HepG2 (cell line): ENCODE measurements around the gene SLC7A10. TPM values are rescaled to one million over a fixed set of nuclear protein-coding genes. Genes with fewer than 3 reads are reported as not detected.
A peak's percentile ranks its signal among the peaks of the same experiment; 100 is the strongest.

Experiments
- ATF7 ChIP-seq, 2 experiments: fragments of 450-650 bp in 1 of 2; sonication (generic) in 1 of 2; formaldehyde crosslinking in 1 of 2; IDR thresholded peaks; 2 replicates each; pipeline versions ENCODE4 v1.4.0 to v1.6.1; 2016 to 2020; ENCODE audit warnings: antibody characterized with exemption in 1 of 2, mild to moderate bottlenecking in 1 of 2, missing genetic modification reagents in 1 of 2
- ATM ChIP-seq: fragments of 450-650 bp; IDR thresholded peaks from 2 replicates; pipeline ENCODE4 v1.7.1; 2017; ENCODE audit warnings: mild to moderate bottlenecking, borderline replicate concordance
- KAT8 ChIP-seq: IDR thresholded peaks from 2 replicates; pipeline ENCODE4 v1.6.1; 2016; ENCODE audit warnings: missing genetic modification reagents, missing compliant biosample characterization
- MTF1 ChIP-seq: sonication (generic); formaldehyde crosslinking; IDR thresholded peaks from 2 replicates; pipeline ENCODE4 v1.5.0; 2020; ENCODE audit warnings: missing genetic modification reagents
- RAD51 ChIP-seq: fragments of 450-650 bp; IDR thresholded peaks from 2 replicates; pipeline ENCODE4 v1.6.1; 2016; ENCODE audit warnings: borderline replicate concordance
- RFX3 ChIP-seq: IDR thresholded peaks from 2 replicates; pipeline ENCODE4 v1.6.1; 2016; ENCODE audit warnings: missing biosample characterization, missing genetic modification reagents
- SP1 ChIP-seq, 2 experiments: fragments of 450-650 bp in 1 of 2; sonication (generic) in 1 of 2; formaldehyde crosslinking in 1 of 2; IDR thresholded peaks; 2 replicates each; pipeline versions ENCODE4 v1.4.0 to v1.6.1; 2016 to 2020; ENCODE audit warnings: missing genetic modification reagents in 1 of 2
- ZBTB8A ChIP-seq: sonication (generic); formaldehyde crosslinking; IDR thresholded peaks from 2 replicates; pipeline ENCODE4 v1.4.0; 2020; ENCODE audit warnings: mild to moderate bottlenecking, low read depth, missing genetic modification reagents, borderline replicate concordance
- ZNF12 ChIP-seq: sonication (generic); formaldehyde crosslinking; IDR thresholded peaks from 2 replicates; pipeline ENCODE4 v1.5.0; 2020; ENCODE audit warnings: missing genetic modification reagents
- ZSCAN9 ChIP-seq: IDR thresholded peaks from 2 replicates; pipeline ENCODE4 v1.6.1; 2016; ENCODE audit warnings: borderline replicate concordance
- polyA plus RNA-seq, 8 experiments: library from polyadenylated mRNA; depleted of rRNA in 3 of 8; stranded (reverse) in 7 of 8; unstranded in 1 of 8; fragments of >200 nt; fragmentation: Illumina TruSeq in 4 of 8; extraction: Trizol in 4 of 8; gene quantifications; 2 replicates each; pipeline versions ENCODE4 v1.2.1 to v1.2.3, GENCODE V29; 2011 to 2016; ENCODE audit warnings: low read depth in 4 of 8, missing spikeins in 1 of 8, mixed read lengths in 1 of 8; ENCODE audit not compliant: insufficient read depth in 1 of 8
- total RNA-seq, 5 experiments: library from RNA; depleted of rRNA; stranded (reverse); fragments of >200 nt; fragmentation: Illumina TruSeq; extraction: Trizol; gene quantifications; 2 replicates each; pipeline ENCODE4 v1.2.3, GENCODE V29; 2016; ENCODE audit warnings: low read depth in 1 of 5
- TF ChIP-seq, protein P1 (sequence below): sonication (generic); formaldehyde crosslinking; IDR thresholded peaks from 2 replicates; pipeline ENCODE4 v1.8.0; 2022; ENCODE audit warnings: missing genetic modification reagents, mild to moderate bottlenecking, moderate library complexity, borderline replicate concordance
- TF ChIP-seq, protein P2 (sequence below): sonication (generic); formaldehyde crosslinking; IDR thresholded peaks from 2 replicates; pipeline ENCODE4 v1.9.0; 2021; ENCODE audit warnings: mild to moderate bottlenecking, missing genetic modification reagents
- TF ChIP-seq, protein P3 (sequence below): sonication (generic); formaldehyde crosslinking; IDR thresholded peaks from 2 replicates; pipeline ENCODE4 v1.5.0; 2020; ENCODE audit warnings: mild to moderate bottlenecking, missing genetic modification reagents
- TF ChIP-seq, protein P4 (sequence below): sonication (generic); formaldehyde crosslinking; IDR thresholded peaks from 2 replicates; pipeline ENCODE4 v1.4.0; 2020; ENCODE audit warnings: missing genetic modification reagents
- TF ChIP-seq, protein P5 (sequence below): sonication (generic); formaldehyde crosslinking; IDR thresholded peaks from 2 replicates; pipeline ENCODE4 v1.5.1; 2020; ENCODE audit warnings: missing genetic modification reagents, mild to moderate bottlenecking, borderline replicate concordance

Gene SLC7A10
- total and polyA plus RNA-seq, 2 of the 13 experiments (the other 11 are each of a cell fraction or from before 2014, with no cell fraction given), result 1.1 to 2.2 TPM

DNA sequence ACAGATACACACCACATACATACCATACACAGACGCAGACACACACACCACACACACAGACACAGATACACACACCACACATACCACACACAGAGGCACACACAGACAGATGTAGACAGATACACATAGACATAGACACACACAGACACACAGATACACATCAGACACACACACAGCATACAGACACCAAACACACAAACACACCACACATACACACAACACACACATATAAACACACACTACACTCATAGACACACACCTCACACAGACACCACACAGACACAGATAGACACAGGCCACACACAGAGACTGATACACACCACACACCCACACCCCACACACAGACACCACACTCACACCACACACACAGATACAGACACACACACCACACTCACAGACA, 24.9 kb upstream of the SLC7A10 start (continued):
- TF ChIP-seq, protein P1, sequence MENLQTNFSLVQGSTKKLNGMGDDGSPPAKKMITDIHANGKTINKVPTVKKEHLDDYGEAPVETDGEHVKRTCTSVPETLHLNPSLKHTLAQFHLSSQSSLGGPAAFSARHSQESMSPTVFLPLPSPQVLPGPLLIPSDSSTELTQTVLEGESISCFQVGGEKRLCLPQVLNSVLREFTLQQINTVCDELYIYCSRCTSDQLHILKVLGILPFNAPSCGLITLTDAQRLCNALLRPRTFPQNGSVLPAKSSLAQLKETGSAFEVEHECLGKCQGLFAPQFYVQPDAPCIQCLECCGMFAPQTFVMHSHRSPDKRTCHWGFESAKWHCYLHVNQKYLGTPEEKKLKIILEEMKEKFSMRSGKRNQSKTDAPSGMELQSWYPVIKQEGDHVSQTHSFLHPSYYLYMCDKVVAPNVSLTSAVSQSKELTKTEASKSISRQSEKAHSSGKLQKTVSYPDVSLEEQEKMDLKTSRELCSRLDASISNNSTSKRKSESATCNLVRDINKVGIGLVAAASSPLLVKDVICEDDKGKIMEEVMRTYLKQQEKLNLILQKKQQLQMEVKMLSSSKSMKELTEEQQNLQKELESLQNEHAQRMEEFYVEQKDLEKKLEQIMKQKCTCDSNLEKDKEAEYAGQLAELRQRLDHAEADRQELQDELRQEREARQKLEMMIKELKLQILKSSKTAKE (CRISPR knock-in tag), result no peak
- TF ChIP-seq RAD51 (0 out of 2 replicates have a peak, but pooled peaks have one; percentile 23), ZBTB8A (CRISPR knock-in tag) (no peak), ATM (peak; percentile 55; the same call in 1 of the 2 replicates), MTF1 (no peak), KAT8 (CRISPR knock-in tag) (no peak), ZSCAN9 (CRISPR knock-in tag) (no peak), ATF7 (IDR thresholded peaks at IDR 0.05) (peak; percentile 13; the same call in 1 of the 2 replicates), ATF7 (CRISPR knock-in tag; IDR thresholded peaks at IDR 0.05) (no peak), ZNF12 (CRISPR knock-in tag) (no peak), SP1 (IDR thresholded peaks at IDR 0.05) (no peak), SP1 (CRISPR knock-in tag; IDR thresholded peaks at IDR 0.05) (no peak), RFX3 (CRISPR knock-in tag) (no peak)
- TF ChIP-seq, protein P2, sequence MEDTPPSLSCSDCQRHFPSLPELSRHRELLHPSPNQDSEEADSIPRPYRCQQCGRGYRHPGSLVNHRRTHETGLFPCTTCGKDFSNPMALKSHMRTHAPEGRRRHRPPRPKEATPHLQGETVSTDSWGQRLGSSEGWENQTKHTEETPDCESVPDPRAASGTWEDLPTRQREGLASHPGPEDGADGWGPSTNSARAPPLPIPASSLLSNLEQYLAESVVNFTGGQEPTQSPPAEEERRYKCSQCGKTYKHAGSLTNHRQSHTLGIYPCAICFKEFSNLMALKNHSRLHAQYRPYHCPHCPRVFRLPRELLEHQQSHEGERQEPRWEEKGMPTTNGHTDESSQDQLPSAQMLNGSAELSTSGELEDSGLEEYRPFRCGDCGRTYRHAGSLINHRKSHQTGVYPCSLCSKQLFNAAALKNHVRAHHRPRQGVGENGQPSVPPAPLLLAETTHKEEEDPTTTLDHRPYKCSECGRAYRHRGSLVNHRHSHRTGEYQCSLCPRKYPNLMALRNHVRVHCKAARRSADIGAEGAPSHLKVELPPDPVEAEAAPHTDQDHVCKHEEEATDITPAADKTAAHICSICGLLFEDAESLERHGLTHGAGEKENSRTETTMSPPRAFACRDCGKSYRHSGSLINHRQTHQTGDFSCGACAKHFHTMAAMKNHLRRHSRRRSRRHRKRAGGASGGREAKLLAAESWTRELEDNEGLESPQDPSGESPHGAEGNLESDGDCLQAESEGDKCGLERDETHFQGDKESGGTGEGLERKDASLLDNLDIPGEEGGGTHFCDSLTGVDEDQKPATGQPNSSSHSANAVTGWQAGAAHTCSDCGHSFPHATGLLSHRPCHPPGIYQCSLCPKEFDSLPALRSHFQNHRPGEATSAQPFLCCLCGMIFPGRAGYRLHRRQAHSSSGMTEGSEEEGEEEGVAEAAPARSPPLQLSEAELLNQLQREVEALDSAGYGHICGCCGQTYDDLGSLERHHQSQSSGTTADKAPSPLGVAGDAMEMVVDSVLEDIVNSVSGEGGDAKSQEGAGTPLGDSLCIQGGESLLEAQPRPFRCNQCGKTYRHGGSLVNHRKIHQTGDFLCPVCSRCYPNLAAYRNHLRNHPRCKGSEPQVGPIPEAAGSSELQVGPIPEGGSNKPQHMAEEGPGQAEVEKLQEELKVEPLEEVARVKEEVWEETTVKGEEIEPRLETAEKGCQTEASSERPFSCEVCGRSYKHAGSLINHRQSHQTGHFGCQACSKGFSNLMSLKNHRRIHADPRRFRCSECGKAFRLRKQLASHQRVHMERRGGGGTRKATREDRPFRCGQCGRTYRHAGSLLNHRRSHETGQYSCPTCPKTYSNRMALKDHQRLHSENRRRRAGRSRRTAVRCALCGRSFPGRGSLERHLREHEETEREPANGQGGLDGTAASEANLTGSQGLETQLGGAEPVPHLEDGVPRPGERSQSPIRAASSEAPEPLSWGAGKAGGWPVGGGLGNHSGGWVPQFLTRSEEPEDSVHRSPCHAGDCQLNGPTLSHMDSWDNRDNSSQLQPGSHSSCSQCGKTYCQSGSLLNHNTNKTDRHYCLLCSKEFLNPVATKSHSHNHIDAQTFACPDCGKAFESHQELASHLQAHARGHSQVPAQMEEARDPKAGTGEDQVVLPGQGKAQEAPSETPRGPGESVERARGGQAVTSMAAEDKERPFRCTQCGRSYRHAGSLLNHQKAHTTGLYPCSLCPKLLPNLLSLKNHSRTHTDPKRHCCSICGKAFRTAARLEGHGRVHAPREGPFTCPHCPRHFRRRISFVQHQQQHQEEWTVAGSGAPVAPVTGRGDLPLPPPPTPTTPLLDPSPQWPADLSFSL (CRISPR knock-in tag), result peak; percentile 78
- TF ChIP-seq, protein P3, sequence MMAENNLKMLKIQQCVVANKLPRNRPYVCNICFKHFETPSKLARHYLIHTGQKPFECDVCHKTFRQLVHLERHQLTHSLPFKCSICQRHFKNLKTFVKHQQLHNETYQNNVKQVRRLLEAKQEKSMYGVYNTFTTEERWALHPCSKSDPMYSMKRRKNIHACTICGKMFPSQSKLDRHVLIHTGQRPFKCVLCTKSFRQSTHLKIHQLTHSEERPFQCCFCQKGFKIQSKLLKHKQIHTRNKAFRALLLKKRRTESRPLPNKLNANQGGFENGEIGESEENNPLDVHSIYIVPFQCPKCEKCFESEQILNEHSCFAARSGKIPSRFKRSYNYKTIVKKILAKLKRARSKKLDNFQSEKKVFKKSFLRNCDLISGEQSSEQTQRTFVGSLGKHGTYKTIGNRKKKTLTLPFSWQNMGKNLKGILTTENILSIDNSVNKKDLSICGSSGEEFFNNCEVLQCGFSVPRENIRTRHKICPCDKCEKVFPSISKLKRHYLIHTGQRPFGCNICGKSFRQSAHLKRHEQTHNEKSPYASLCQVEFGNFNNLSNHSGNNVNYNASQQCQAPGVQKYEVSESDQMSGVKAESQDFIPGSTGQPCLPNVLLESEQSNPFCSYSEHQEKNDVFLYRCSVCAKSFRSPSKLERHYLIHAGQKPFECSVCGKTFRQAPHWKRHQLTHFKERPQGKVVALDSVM (CRISPR knock-in tag), result no peak
- TF ChIP-seq, protein P4, sequence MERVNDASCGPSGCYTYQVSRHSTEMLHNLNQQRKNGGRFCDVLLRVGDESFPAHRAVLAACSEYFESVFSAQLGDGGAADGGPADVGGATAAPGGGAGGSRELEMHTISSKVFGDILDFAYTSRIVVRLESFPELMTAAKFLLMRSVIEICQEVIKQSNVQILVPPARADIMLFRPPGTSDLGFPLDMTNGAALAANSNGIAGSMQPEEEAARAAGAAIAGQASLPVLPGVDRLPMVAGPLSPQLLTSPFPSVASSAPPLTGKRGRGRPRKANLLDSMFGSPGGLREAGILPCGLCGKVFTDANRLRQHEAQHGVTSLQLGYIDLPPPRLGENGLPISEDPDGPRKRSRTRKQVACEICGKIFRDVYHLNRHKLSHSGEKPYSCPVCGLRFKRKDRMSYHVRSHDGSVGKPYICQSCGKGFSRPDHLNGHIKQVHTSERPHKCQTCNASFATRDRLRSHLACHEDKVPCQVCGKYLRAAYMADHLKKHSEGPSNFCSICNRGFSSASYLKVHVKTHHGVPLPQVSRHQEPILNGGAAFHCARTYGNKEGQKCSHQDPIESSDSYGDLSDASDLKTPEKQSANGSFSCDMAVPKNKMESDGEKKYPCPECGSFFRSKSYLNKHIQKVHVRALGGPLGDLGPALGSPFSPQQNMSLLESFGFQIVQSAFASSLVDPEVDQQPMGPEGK (CRISPR knock-in tag), result no peak
- TF ChIP-seq, protein P5, sequence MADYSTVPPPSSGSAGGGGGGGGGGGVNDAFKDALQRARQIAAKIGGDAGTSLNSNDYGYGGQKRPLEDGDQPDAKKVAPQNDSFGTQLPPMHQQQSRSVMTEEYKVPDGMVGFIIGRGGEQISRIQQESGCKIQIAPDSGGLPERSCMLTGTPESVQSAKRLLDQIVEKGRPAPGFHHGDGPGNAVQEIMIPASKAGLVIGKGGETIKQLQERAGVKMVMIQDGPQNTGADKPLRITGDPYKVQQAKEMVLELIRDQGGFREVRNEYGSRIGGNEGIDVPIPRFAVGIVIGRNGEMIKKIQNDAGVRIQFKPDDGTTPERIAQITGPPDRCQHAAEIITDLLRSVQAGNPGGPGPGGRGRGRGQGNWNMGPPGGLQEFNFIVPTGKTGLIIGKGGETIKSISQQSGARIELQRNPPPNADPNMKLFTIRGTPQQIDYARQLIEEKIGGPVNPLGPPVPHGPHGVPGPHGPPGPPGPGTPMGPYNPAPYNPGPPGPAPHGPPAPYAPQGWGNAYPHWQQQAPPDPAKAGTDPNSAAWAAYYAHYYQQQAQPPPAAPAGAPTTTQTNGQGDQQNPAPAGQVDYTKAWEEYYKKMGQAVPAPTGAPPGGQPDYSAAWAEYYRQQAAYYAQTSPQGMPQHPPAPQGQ (CRISPR knock-in tag), result no peak
